Measurements from ENCODE around the gene CTTNBP2.

GRCh38 chr7:117706210-117706609 lies 167.0 kb downstream of the CTTNBP2 start:
- TF ChIP-seq EZH2phosphoT487 (IDR thresholded peaks at IDR 0.05; ENCODE audit: low read depth) = no peak
- TF ChIP-seq CTCF (IDR thresholded peaks at IDR 0.05; ENCODE audit: low read depth, low read length) = no peak
